NCI-H146 (cell line): ENCODE results near the gene STOX2.
"Not testable (repeated sequence)": the region's sequence is repeated elsewhere in the genome, so short reads cannot be mapped to it uniquely, and the experiment has no call there.

Experiments
- DNase-seq: peaks from one replicate; lab custom pipeline; 2025; lab: John Stamatoyannopoulos, UW

STOX2 gene

DNA sequence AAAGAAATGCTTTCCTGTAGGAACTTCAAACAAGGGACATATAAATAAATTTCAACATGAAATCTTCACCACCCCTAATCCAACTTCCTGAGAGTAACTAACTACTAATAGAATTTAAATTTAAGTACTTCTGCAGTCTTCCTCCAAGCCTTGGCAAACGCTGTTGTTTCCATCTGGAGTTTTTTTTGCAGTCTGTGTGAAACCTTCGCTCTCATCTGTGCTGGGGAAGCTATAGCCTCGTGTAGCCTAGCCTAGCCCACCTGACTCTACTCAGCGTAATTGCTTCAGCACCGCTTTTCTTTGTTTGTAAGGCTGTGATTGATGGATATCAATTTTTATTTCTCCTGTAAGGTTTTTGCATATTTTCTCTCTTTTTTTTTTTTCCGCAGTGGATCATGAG lies 30.9 kb downstream of the STOX2 start:
- no peak for DNase-seq

DNA sequence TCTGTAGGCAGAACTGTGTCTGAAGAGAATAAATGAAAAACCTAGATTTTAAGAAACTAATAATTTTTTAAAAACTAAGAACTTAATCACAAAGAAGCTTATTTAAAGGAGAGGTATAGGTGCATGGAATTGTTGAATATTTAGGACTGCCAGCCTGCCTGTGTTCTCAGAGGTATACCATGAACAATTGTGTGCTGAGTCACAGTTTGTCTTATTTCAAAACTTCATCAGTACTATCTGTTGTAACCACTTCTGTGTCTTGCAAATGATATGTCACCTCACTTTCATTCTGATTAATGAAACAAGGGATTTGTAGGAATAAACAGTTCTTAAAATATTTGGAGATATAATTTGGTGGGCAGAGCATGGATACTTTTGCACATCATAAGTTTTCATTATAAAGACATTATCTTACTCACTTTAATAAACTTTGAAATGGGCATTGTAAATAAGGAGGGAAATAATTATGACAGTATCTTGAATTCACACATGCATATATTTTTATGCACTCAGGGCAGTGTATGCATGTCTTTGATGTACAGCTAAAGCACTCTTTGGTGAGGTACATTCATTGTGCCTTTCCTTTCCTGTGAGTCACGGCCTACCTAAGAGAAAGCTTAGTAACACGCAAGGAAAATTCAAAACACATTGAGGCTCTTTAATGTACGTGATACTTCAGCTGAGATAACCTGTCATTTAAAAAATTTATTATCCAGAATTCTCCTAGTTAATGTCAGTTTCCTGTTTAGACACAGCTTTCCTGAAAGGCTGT lies 31.7 kb downstream of the STOX2 start:
- no peak for DNase-seq

DNA sequence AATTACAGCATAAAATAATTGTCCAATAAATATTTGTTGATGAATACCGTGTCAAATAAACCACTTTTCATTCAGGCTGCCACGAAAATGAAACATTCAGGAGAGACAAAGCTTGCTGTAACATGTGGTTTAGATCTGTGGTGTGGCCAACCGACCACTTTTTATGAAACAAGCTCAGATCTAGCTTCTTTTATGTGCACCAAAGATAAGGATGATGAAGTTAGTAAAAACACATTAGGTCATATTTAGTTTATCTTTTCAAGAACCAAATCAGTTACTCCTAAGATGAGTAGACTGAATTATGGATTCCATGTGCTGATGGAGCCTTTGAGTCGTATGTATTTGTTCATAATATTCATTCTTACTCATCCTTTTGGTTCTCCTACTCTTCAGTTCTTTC lies 35.8 kb downstream of the STOX2 start:
- no peak for DNase-seq

GRCh38 chr4:183941964-183942363 lies 36.9 kb downstream of the STOX2 start:
- no peak for DNase-seq

DNA sequence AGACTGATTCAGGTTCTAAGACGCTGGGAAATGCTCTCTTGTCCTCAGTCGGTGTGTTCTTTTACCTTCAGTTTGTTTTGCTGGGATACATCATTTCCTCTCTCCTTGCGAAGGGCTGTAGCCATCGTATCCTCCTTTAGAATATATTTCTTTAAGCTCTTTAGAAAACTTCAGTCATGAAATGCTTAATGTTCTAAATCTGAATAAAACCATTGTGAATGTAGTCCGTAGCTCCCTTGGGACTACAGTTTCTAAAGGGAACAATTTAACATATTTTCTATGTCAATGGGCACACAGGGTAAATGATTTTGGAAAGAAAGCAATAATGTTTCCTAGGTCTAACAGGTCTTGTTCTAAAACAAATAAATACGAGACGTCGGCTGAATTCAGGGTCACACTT lies 40.6 kb downstream of the STOX2 start:
- DNase-seq, result no peak

DNA sequence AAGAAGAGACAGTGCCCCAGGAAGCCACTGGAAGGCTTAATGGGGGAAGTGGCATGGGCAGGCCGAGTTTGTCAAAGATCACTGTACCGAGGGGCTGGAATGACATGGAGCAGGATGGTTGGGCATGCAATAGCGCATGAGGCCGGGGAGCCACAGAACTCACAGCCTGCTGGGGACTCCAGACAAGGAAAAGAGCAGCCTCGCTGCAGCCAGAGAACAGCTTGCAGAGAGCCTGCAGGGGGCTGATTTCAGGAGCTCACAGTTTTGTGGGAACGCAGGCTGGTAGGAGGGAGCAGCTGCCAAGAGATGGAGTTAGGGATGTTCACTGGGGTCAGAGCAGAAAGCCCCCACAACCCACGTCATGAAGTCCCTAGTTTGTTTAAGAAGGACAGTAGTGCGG lies 45.4 kb downstream of the STOX2 start:
- no peak for DNase-seq

DNA sequence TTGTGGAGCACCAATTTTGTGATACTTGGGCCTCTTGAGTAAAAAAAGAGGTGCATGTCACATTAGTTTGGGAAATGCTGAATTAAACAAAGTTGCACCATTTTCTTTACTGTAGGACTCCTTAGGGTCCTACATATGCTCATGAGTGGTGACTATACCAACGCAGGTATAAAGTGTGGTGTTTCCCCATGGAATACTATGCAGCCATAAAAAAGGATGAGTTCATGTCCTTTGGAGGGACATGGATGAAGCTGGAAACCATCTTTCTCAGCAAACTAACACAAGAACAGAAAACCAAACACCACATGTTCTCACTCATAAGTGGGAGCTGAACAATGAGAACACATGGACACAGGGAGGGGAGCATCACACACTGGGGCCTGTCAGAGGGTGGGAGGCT lies 47.5 kb downstream of the STOX2 start:
- DNase-seq, result not testable (repeated sequence)

DNA sequence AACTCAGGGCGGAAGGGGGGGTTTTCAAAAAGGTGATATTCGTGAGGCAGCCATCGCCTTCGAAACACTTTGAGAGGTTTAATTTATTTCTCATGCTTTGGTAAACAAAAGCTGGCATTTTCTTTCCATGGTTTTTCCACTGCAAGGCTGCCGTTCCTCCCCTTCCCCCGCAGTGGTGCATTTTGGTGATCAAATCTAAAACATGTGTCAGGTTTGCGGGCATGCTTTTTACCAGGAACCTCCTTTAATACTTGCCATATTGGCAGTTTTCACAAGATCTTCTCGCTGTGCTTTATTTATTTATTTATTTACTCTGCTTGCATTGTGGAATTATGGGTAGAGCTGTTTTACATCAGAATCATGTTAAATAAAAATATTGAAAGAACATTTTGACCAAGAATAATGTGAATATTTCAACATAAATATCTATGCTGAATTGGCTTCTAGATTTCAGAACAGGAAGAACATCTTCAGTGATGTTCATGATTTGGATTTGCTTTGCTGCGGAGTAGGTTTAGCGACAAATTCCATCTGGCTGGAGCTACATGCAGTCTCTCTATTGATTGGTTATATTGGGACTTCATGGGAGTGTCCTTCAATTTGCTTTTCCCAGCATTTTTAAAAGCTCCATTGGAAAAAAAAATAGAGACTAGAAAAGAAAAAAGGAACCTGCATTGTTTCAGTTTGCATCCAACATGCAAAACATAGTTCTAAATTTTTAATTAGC lies 54.4 kb downstream of the STOX2 start:
- DNase-seq, result no peak

GRCh38 chr4:183960046-183960420 lies 54.9 kb downstream of the STOX2 start:
- DNase-seq, result no peak

DNA sequence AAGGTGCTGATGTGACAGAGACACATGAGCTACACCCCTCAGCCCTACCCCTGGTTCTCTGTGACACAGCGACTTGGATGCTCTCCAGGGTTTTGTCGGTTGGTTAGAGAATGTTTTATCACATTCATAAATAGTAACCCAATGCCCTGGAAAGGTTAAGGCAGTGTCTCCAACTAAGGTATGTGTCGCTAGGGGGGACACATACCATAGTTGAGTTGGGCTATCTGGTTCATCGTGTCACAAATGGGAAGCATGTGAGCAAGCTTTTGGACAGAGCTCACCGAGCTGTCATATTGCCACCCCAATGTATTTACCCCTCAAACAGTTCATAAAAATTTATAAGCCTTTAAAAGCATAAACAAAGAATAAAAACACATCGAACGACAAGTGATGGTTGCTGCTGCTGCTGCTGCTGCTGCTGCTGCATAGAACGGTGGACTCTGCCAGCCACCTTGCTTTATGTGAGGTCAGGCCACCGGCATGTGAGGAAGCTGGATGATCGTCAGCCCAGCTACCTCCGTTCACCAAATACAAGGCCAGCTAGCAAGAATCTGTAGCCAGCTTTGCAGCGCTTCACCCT lies 55.9 kb downstream of the STOX2 start:
- DNase-seq, result no peak

DNA sequence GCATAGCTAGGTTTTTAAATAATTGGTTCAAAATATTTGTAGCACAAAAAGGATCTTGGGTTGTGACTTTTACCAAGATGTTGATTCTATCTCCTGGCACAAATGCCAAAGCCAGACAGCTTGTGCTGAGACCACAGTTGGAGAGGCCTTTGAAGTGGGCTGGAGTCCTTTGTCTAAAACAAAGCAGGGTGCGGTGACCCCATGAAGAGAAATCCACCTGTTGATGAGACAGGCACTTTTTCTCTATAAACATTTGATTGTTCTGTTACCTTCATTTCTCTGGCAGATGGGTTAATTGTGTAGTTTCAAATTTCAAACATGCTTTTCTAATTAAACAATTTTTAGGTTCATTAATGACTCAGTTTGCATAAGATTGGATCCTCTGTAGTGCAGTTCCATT lies 56.7 kb downstream of the STOX2 start:
- DNase-seq, result no peak

DNA sequence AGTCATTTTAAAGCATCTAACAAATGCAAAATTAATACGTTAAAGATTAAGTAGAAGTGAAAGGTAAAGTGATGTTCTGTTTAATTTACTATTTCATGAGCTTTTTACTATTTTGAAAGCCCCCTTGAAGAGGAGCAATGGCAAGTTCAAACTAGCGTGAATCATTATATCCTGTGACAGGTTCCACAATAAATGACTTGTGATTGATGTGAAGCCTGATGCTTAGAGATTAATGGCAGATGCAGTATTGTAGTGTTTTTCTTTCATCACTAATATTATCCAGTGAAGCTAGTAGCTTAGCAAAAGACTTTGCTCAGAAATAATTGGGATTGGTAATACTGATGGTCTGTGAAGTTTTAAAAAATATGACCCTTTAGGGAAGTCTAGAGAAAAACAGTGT lies 57.3 kb downstream of the STOX2 start:
- no peak for DNase-seq

GRCh38 chr4:183966371-183966770 lies 61.3 kb downstream of the STOX2 start:
- no peak for DNase-seq

- DNase-seq, result no peak
Observed at GRCh38 chr4:183967266-183967665, 62.2 kb downstream of the STOX2 start.

DNA sequence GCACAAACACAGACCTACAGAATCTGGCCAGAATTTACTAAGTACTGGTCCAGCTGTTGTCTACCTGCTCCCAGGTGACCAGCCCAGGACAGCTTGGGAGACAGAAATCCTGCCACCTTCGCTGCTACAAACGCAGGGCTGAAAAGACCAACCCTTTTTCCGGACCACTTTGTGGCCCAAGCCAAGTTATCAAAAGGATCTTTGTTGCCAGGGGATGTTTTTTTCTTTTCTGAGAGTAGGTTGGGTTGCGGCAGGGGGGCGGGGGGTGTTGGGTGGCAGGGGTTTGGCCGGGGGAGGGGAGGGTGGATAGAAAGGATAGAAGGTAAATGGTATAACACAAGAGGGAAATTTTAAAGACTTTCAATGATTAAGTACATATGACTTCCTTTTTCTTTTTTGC lies 63.4 kb downstream of the STOX2 start:
- no peak for DNase-seq

DNA sequence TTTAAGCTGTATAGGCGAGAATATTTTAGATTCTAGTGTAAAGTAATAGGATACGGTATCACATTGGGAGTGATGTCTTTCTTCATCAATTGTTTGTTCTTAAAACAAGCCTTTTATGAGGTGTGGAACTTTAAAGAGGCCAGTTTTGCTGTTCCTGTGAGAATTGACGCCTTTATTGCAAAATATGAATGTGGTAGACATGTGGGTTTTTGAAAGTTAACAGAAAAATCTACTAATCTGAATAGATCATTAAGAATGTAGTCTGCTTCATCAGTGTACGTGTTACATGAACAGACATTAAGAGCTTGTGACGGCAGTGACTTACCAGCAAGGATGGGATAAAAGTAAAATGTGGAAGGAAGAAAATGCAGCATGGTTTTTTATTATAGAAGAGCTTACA lies 63.8 kb downstream of the STOX2 start:
- DNase-seq, result no peak

DNA sequence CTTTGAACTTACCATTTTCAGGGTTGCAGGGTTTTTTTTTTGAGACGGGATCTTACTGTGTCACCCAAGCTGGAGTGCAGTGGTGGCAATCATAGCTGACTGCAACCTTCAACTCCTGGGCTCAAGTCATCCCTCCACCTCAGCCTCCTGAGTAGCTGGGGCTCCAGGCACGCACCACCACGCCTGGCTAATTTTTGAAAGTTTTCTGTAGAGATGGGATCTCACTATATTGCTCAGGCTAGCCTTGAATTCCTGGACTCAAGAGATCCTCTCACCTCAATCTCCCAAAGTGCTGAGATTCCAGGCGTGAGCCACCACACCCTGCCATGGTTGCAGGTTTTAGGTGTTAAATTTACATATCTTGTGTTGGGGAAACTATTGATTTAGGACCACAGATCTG lies 64.5 kb downstream of the STOX2 start:
- no peak for DNase-seq

- DNase-seq, result no peak
Observed at GRCh38 chr4:183971929-183972490, 66.9 kb downstream of the STOX2 start.

- no peak for DNase-seq
Observed at GRCh38 chr4:183977707-183978106, 72.6 kb downstream of the STOX2 start.

GRCh38 chr4:183984566-183984965 lies 79.5 kb downstream of the STOX2 start:
- DNase-seq, result no peak

GRCh38 chr4:183985786-183986185 lies 80.7 kb downstream of the STOX2 start:
- no peak for DNase-seq

- DNase-seq, result no peak
Observed at GRCh38 chr4:183986291-183986970, 81.3 kb downstream of the STOX2 start.
